Measurements from ENCODE around the gene COL4A1.

Gene COL4A1

GRCh38 chr13:110274687-110275086 lies 32.3 kb downstream of the COL4A1 start:
- no peak for DNase-seq (ENCODE audit: low spot score)

DNA sequence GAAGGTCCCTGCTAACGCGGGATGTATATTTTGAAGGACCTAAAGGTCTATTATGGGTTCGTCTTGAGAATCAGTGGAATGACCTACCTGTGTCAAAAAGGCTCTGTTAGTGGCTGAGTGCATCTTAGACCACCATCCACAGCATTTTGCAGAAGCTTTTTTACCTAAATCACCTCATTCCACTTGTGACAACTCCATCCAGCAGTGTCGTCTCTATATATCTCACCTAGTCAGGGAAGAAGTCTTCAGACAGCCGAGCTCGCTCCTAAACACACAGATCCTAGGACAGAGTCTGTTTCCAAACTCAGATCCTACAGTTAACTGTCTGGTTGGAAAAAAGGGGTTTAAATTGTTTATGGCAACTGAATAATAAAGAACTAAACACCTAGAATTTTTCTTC lies 33.7 kb downstream of the COL4A1 start:
- DNase-seq (ENCODE audit: low spot score), result no peak

DNA sequence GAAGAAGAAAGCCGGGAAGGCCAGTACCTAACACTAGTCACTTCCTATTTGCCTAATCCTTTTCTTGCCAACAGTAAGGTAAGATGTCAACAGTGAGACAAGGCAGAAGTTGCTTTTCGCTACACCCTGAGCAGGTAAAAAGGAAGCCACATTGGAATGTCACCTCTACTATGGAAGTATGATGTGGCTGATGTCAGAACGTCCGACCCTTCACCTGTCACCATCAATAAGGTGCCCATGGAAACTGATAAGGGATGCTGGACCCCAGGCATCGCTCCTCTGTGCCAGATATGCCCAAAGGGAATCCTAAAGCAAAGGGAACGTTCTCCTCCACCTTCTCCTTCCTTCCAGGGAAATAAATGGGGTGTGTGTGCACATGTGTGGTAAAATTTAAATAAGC lies 34.3 kb downstream of the COL4A1 start:
- DNase-seq (ENCODE audit: low spot score), result no peak

GRCh38 chr13:110272227-110272626 lies 34.7 kb downstream of the COL4A1 start:
- no peak for DNase-seq (ENCODE audit: low spot score)

GRCh38 chr13:110271313-110271712 lies 35.6 kb downstream of the COL4A1 start:
- no peak for DNase-seq (ENCODE audit: low spot score)

GRCh38 chr13:110270507-110270906 lies 36.5 kb downstream of the COL4A1 start:
- DNase-seq (ENCODE audit: low spot score), result no peak

- DNase-seq (ENCODE audit: low spot score), result no peak
Measured at GRCh38 chr13:110269509-110270185, 37.3 kb downstream of the COL4A1 start.

- DNase-seq (ENCODE audit: low spot score), result no peak
Measured at GRCh38 chr13:110268576-110269185, 38.3 kb downstream of the COL4A1 start.

DNA sequence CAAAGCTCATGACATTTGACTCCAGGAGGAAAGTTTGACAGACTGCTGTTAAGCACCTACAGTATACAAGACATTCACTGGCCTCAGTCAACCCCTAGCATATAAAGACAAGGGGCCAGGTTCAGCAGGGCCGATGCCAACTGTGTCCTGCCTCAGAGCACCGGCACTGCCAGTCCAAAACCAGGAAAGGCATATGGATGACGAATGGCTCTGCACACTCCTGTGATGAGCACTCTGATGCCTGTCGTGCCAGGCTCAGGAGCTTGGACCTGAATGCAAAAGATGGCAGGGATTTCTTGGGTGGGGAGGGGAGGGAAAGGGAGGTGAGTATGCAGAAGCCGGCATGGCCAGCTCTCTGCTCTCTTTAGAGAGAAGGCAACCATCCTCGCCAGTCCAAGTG lies 38.9 kb downstream of the COL4A1 start:
- DNase-seq (ENCODE audit: low spot score), result no peak

GRCh38 chr13:110266983-110267382 lies 40.0 kb downstream of the COL4A1 start:
- DNase-seq (ENCODE audit: low spot score), result no peak

DNA sequence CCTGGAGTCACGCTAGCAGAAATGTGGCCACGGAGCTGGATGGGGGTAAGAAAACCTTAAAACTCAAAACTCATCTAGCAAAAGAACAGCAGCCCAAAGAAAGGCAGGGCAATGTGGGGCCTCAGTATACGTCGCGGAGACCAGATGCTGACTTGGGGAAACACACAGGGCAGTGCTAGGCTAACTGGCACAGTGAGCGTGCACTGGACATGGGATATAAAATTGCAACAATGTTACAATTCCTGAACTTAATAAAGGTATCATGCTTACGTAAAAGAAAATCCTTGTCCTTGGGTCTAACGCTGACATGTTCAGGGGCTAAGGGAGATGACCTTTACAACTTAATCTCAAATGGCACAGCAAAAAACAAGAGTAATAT lies 40.5 kb downstream of the COL4A1 start:
- DNase-seq (ENCODE audit: low spot score), result no peak

DNA sequence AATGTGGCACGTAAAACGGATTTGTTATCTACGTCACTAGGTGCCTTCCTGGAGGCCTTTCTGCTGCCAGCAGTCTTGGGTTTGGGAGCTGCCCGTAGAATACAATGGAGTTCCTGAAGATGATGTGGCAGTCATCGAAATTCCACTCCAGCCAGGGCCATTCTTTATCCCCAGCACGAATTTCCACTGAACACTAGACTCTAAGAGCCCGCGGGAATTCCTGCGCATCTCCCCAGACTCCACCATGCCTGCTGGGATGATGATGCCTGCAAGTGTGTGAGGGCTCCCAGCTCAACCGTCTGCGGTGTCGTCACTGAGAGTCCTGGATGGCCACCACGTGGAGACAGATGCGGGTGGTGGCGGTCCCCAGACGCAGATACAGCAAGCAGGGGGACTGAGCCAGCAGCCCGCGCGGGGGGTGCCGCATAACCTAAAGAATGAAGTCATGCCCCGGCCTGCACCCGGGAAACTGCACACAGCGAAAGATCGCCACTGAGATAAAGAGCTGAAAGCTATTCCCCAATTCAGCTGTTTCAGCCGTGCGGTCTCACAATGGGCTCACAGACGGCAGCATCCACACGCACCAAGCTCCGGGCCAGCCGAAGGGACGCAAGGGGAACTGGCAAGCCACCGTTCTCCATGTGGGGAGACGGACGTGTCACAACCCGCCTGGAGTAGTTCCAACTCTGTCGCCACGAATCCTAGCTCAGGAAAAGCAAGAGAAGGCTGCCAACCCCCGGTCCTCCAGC lies 41.1 kb downstream of the COL4A1 start:
- DNase-seq (ENCODE audit: low spot score), result no peak

DNA sequence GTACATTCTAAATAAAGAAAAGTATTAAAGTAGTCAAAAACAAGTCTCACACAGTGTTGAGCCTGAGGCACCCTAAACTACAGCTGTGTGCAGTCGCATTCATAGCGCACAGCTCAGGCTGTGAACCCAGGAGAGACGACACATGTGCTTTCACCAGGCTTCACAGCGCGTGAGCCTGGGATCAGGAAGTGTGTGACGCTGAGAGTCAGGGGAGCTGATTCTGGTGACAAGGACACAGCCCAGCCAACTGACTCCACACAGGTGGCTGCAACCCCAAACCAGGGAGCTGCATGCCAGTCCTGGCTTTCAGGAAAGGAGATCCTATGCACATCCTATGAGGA lies 41.6 kb downstream of the COL4A1 start:
- no peak for DNase-seq (ENCODE audit: low spot score)

DNA sequence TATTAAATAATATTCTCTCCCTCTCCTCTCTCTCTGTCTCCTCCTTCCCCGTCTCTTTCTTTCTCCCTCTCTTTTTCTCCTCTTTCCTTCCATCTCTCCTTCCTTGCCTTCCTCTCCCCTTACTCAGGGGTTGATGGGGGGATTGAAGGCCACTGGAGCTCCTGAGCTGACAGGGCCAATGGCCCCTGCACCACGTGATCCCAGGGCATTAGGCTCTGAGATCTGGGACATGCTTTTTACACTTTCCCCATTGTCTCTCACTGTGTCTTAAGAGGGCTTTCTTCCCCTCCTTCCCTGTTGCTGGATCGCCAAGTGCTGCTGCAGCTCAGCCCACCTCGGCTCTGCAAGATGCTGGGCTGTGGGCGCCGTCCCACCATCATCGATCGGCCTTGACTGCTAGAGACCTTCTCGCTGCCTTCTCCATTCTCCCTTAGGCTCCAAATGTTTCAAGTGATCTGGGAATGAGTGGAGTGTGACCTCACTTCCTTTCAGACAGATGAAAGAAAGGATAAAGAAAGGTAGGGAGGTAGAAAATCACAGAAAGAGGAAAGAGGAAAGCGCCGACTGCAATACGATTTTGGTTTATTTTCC lies 42.2 kb downstream of the COL4A1 start:
- no peak for DNase-seq (ENCODE audit: low spot score)

- DNase-seq (ENCODE audit: low spot score), result no peak
Measured at GRCh38 chr13:110263888-110264287, 43.1 kb downstream of the COL4A1 start.

DNA sequence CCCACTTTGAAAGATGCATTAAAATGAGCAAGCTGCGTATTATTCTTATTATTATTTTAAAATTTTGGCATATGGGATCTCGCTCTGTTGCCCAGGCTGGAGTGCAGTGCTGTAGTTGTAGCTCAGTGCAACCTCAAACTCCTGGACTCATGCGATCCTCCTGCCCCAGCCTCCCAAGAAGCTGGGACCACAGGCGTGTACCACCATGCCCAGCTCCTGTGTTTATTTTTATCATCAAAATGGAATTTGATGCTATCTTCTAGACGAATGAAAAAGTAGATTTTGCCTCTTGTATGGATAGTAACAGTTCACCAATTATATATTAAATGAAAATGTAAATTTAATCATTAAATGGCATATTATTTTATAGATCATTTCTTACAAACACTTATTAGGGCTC lies 43.6 kb downstream of the COL4A1 start:
- no peak for DNase-seq (ENCODE audit: low spot score)

DNA sequence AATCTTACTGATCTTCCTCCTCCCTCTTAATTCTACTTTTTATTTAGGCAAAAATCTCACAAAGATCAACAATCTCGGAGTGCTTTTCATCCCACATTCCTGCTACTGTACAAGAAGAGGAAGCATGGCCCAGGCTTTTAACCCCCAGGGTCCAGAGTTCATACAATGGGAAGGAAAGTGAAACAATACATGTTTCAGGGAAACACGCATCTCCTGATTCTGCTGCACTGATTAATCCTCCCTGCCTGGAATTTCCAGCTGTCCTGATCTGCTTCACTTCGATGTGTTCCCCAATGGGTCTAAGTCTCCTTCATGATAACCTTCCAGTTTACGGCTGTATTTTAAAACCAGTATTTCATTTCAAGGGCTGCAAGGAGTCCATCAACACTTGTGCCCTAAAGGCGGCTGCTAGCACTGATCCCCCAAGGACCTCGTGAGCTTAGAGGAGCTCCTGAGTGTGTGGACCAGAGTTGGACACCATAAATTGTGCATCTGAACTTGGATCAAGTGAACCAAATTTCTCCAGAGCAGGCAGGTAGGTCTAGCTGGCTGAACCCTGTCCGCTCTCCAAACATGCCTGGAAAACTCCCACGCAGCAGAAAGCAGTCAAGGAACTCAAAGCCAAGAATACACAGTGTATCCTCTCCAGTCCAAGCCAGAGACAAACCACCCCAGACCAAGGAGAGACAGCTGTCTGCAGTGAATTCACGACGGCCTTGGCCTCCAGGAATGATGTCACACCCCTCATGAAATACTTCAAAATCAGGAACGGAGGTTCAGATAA lies 44.3 kb downstream of the COL4A1 start:
- DNase-seq (ENCODE audit: low spot score), result no peak

- DNase-seq (ENCODE audit: low spot score), result no peak
Measured at GRCh38 chr13:110262082-110262436, 44.9 kb downstream of the COL4A1 start.

- no peak for DNase-seq (ENCODE audit: low spot score)
Measured at GRCh38 chr13:110261166-110262081, 45.5 kb downstream of the COL4A1 start.

DNA sequence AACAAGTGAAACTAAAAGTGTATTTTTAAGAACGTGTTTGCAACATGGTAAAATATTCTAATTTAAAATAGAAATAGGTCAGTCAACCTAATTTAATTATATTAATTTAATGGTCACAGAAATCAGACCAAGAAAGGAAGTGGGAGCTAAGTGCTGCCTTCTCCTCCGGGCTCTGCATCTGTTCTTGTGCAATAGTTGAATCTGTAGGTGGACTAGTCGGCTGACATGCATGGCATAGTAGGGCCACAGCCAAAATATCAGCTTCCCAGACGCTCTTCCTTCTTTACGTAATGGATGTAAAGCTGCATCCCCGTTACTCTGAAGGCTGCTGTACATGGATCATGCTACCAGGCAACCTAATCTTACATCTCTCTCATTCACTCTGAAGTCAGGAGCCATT lies 47.3 kb downstream of the COL4A1 start:
- no peak for DNase-seq (ENCODE audit: low spot score)

DNA sequence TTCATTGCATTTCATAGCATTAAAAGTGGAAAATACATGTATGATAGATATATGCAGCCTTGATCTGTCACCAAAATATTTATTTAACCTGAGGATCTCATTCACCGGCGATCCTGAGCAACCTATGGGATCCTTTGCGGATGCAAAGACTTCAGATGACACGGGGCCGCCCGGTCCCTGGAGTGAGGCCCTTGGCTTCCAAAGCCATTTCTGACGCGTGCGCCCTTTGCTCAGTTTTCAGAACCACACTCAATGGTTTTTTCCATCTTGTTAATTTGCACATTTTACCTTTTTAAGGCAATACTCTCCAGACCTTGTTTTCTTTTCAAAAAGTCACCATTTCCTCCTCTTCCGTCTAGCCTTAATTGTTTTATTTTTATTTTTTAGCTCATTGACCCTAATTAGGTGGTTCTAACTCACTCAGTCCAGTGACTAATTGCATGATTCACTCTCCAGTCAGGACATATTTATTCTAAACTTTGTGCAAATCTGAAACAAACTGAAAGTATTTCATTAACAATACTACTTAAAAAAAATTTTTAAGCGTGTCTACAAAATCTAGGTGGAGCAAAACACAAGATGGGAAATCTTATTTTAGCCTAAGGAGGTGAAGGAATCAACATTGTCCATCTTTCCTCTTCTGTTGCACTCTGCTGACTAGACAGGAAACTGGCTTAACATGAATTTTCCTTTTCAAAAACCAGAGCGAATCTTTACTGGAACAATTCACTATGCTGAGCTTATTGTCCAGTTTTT lies 47.9 kb downstream of the COL4A1 start:
- DNase-seq (ENCODE audit: low spot score), result no peak

All from left forelimb (tissue), 1 donor.